HCT116 (cell line): ENCODE results near the gene ATF1. TPM values are rescaled to one million over a fixed set of nuclear protein-coding genes. Genes with fewer than 3 reads are reported as not detected.
A peak's percentile ranks its signal among the peaks of the same experiment; 100 is the strongest.

Experiments
- ATAC-seq: fragments of 200-7000 bp; cut with Tn5 transposase; 2 replicates; pipeline ENCODE4 v1.9.1; 2020; ENCODE audit warnings: mild to moderate bottlenecking, moderate library complexity
- BruUV-seq: library from RNA; stranded (reverse); fragments of 400-500 nt; replicated peaks from 2 replicates; lab custom pipeline; 2021; lab: Mats Ljungman, UMichigan
- CTCF ChIA-PET: fragments of 300-600 bp; sonication (Branson Sonifier 250); formaldehyde crosslinking; loops from one replicate; lab custom pipeline; 2021; ENCODE audit warnings: antibody characterized with exemption; lab: Charles Lee
- POLR2A ChIA-PET: fragments of 300-600, 350-600 bp; sonication (Branson Sonifier 250); formaldehyde crosslinking; loops from one replicate; lab custom pipeline; 2021; ENCODE audit warnings: antibody characterized with exemption; lab: Charles Lee
- RAD21 ChIA-PET, 2 experiments: fragments of 300-600 bp; sonication (Branson Sonifier 250); formaldehyde crosslinking; loops; one replicate each; lab custom pipeline; 2023; ENCODE audit warnings: low total read pairs in 2 of 2; ENCODE audit not compliant: uncharacterized antibody in 2 of 2, unreplicated experiment in 2 of 2, low non-redundant PET in 1 of 2; lab: Charles Lee
- DNase-seq: peaks from one replicate; pipeline ENCODE4 v3.0.0-alpha.2; 2010; ENCODE audit warnings: low read depth, low spot score
- H2AFZ ChIP-seq: fragments of 200-600 bp; shearing (Covaris generic), sonication (generic); 2 replicates; pipeline ENCODE4 v1.6.1; 2017; ENCODE audit warnings: low read depth, mixed run types, mixed read lengths, antibody characterized with exemption, low read length; ENCODE audit not compliant: poor library complexity, severe bottlenecking
- H3K27ac ChIP-seq: 2 replicates; pipeline ENCODE4 v1.5.1; 2012; ENCODE audit warnings: low read depth, low read length
- H3K27me3 ChIP-seq: fragments of 200-600 bp; sonication (generic); 2 replicates; pipeline ENCODE4 v1.6.1; 2016; ENCODE audit warnings: mixed run types, low read length, mixed read lengths; ENCODE audit not compliant: insufficient read depth
- H3K36me3 ChIP-seq, 2 experiments: fragments of 200-500 bp in 1 of 2; fragments of 200-600 bp in 1 of 2; sonication (Bioruptor generic) in 1 of 2; sonication (generic) in 1 of 2; 2 replicates each; pipeline versions ENCODE4 v1.5.1 to v1.6.1; 2014 to 2016; ENCODE audit warnings: low read length in 2 of 2, inconsistent platforms in 1 of 2, mixed read lengths in 1 of 2, mixed run types in 1 of 2; ENCODE audit not compliant: insufficient read depth in 2 of 2, control insufficient read depth in 1 of 2
- H3K4me1 ChIP-seq, 2 experiments: fragments of 200-600 bp in 1 of 2; sonication (generic) in 1 of 2; 2 replicates each; pipeline versions ENCODE4 v1.5.1 to v1.6.1; 2012 to 2017; ENCODE audit warnings: low read length in 2 of 2, inconsistent platforms in 1 of 2, mild to moderate bottlenecking in 1 of 2, mixed read lengths in 1 of 2, mixed run types in 1 of 2, moderate library complexity in 1 of 2; ENCODE audit not compliant: insufficient read depth in 2 of 2, control insufficient read depth in 1 of 2
- H3K4me2 ChIP-seq: fragments of 200-600 bp; sonication (generic); 2 replicates; pipeline ENCODE4 v1.6.1; 2017; ENCODE audit warnings: mixed run types, low read length, mixed read lengths
- H3K4me3 ChIP-seq, 2 experiments: fragments of 200-600 bp in 1 of 2; sonication (generic) in 1 of 2; replicated peaks in 1 of 2; 2 replicates each; pipeline ENCODE4 v1.5.1; 2011 to 2016; ENCODE audit warnings: low read length in 2 of 2, control low read depth in 1 of 2, low read depth in 1 of 2, mild to moderate bottlenecking in 1 of 2, mixed read lengths in 1 of 2, mixed run types in 1 of 2
- H3K79me2 ChIP-seq: fragments of 200-600 bp; sonication (generic); 2 replicates; pipeline ENCODE4 v1.6.1; 2017; ENCODE audit warnings: mild to moderate bottlenecking, mixed run types, low read length, moderate library complexity, mixed read lengths; ENCODE audit not compliant: insufficient read depth
- H3K9ac ChIP-seq: fragments of 200-600 bp; sonication (generic); 2 replicates; pipeline ENCODE4 v1.6.1; 2016; ENCODE audit warnings: low read length, mixed read lengths
- H3K9me2 ChIP-seq: fragments of 200-600 bp; sonication (generic), shearing (Covaris generic); 2 replicates; pipeline ENCODE4 v1.6.1; 2017; ENCODE audit warnings: mixed run types, mild to moderate bottlenecking, moderate library complexity; ENCODE audit not compliant: insufficient read depth
- H3K9me3 ChIP-seq, 2 experiments: fragments of 200-500 bp in 1 of 2; fragments of 200-600 bp in 1 of 2; sonication (Bioruptor generic) in 1 of 2; sonication (generic) in 1 of 2; 2 replicates each; pipeline ENCODE4 v1.6.1; 2014 to 2017; ENCODE audit warnings: low read length in 2 of 2, mixed read lengths in 2 of 2, inconsistent platforms in 1 of 2, low read depth in 1 of 2, mild to moderate bottlenecking in 1 of 2, mixed run types in 1 of 2, moderate library complexity in 1 of 2; ENCODE audit not compliant: control insufficient read depth in 1 of 2, insufficient read depth in 1 of 2
- H4K20me1 ChIP-seq: fragments of 200-600 bp; sonication (generic), shearing (Covaris generic); 2 replicates; pipeline ENCODE4 v1.6.1; 2017; ENCODE audit warnings: mixed run types, mild to moderate bottlenecking, moderate library complexity; ENCODE audit not compliant: insufficient read depth
- ELF1 ChIP-seq: IDR thresholded peaks from 2 replicates; pipeline ENCODE4 v1.6.1; 2012; ENCODE audit warnings: low read depth, borderline replicate concordance
- FOSL1 ChIP-seq: IDR thresholded peaks from 2 replicates; pipeline ENCODE4 v1.6.1; 2012; ENCODE audit warnings: low read depth
- RAD21 ChIP-seq: IDR thresholded peaks from 2 replicates; pipeline ENCODE4 v1.6.1; 2012; ENCODE audit warnings: low read depth, mild to moderate bottlenecking
- SIN3A ChIP-seq: IDR thresholded peaks from 2 replicates; pipeline ENCODE4 v1.6.1; 2012; ENCODE audit warnings: low read depth
- intact Hi-C: fragments of 100-400 bp; cut with micrococcal nuclease; formaldehyde crosslinking; loops from 2 replicates; pipeline ENCODE4 v1.10.0; 2022
- total RNA-seq: library from RNA; stranded (reverse); gene quantifications from one replicate; pipeline ENCODE4 v1.2.1, GENCODE V29; 2021; ENCODE audit not compliant: unreplicated experiment
- TF ChIP-seq, protein P1 (sequence below), 3 experiments: fragments of 200-600 bp in 1 of 3; sonication (generic) in 1 of 3; IDR thresholded peaks in 2 of 3; conservative IDR thresholded peaks in 1 of 3; 2 replicates each; pipeline ENCODE4 v1.5.1; 2012 to 2017; ENCODE audit warnings: low read depth in 2 of 3, low read length in 2 of 3, antibody characterized with exemption in 1 of 3, borderline replicate concordance in 1 of 3, control low read depth in 1 of 3, mild to moderate bottlenecking in 1 of 3, mixed read lengths in 1 of 3, mixed run types in 1 of 3, moderate library complexity in 1 of 3; ENCODE audit not compliant: insufficient read depth in 1 of 3

The ATF1 gene
- total RNA-seq, 1 experiment from 2014 or later = 48.8 TPM

GRCh38 chr12:50765095-50765911 is 1.4 kb downstream of the ATF1 start:
- Histone ChIP-seq H3K9me2 (no peaks in the 10 kb centered on the region), H3K36me3 (no peaks in the 10 kb centered on the region), H3K4me2 (peak overlapping the region; percentile 87), H3K27me3 (no peaks in the 10 kb centered on the region), H3K9me3 (no peaks in the 10 kb centered on the region), H3K9ac (peak overlapping the region; percentile 92), H4K20me1 (no peaks in the 10 kb centered on the region), H3K27ac (peak overlapping the region; percentile 100), H2AFZ (no peak overlapping the region), H3K4me3 (peak overlapping the region; percentile 88 to 89), H3K79me2 (peaks cover 70% of the 10 kb centered on the region), H3K4me1 (peaks cover 30 to 40% of the 10 kb centered on the region in 2 experiments)
- BruUV-seq = TSS peak; percentile 51
- TF ChIP-seq ELF1 (no peak), RAD21 (peak; percentile 83), SIN3A (peak; percentile 51; the same call in 1 of the 2 replicates), FOSL1 (0 out of 2 replicates have a peak, but pooled peaks have one; percentile 15)
- TF ChIP-seq, protein P1, sequence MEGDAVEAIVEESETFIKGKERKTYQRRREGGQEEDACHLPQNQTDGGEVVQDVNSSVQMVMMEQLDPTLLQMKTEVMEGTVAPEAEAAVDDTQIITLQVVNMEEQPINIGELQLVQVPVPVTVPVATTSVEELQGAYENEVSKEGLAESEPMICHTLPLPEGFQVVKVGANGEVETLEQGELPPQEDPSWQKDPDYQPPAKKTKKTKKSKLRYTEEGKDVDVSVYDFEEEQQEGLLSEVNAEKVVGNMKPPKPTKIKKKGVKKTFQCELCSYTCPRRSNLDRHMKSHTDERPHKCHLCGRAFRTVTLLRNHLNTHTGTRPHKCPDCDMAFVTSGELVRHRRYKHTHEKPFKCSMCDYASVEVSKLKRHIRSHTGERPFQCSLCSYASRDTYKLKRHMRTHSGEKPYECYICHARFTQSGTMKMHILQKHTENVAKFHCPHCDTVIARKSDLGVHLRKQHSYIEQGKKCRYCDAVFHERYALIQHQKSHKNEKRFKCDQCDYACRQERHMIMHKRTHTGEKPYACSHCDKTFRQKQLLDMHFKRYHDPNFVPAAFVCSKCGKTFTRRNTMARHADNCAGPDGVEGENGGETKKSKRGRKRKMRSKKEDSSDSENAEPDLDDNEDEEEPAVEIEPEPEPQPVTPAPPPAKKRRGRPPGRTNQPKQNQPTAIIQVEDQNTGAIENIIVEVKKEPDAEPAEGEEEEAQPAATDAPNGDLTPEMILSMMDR (IDR thresholded peaks at IDR 0.05 in 2 of 3, conservative IDR thresholded peaks at IDR 0.05 in 1 of 3; ENCODE audit: borderline replicate concordance in 1 of 3, insufficient read depth in 1 of 3, low read depth in 2 of 3, low read length in 2 of 3) = peak; percentile 67 to 78 (median 70); a peak in 5 of 6 replicates
- ChIA-PET RAD21 (interaction anchor here (0.6 to 1.8 kb wide), 8 partner anchors 8 to 576 kb away, joined by 3 to 6 read pairs (median 5); partner anchors contain the start of gene DIP2B (in 1 of the 2)), CTCF (interaction anchor here (0.6 to 2.4 kb wide), 23 partner anchors 9 to 655 kb away, joined by 3 to 33 read pairs (median 5); partner anchors contain the start of genes DIP2B, POU6F1 and SLC11A2), POLR2A (interaction anchor here (0.7 to 2.4 kb wide), 5 partner anchors 9 to 263 kb away, joined by 3 to 18 read pairs (median 7); partner anchors contain the start of gene SLC11A2)
- intact Hi-C loops = loop anchor here (1.0 to 10.0 kb wide), 4 partner anchors 222 to 576 kb away; no protein-coding TSS in a partner anchor
- ATAC-seq (peak; percentile 39; the same call in 1 of the 2 replicates), DNase-seq (no peak)
